COLO668 (cell line): ENCODE results near the gene SH3GL1.

ENCODE experiments used
- DNase-seq: peaks from one replicate; lab custom pipeline; 2025; ENCODE audit not compliant: unreplicated experiment; lab: John Stamatoyannopoulos, UW

The SH3GL1 gene

GRCh38 chr19:4400135-4400936, at the start of gene SH3GL1:
Gene SH3GL1 (minus strand): TSS chr19:4400547. CDS start chr19:4400368, 179 bp downstream.
- DNase-seq = peak; percentile 94

DNA sequence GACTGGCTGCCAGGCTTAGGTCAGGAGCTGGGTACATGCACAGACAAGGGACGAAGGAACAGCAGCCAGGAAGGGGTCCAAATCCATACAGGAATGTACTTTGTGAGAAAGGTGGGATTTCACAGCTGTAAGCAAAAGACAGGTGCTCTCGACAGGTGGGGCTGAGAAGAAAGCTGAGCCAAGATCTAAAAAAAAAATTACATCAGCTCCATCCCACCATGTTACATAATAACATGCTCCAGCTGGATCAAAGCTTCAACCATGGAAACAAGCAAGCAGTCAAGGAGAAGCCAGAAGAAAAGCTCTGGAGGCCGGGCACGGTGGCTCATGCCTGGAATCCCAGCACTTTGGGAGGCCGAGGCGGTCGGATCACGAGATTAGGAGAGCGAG, 49.3 kb upstream of the SH3GL1 start:
- no peak for DNase-seq

- DNase-seq = no peak
Observed at GRCh38 chr19:4449022-4449638, 48.8 kb upstream of the SH3GL1 start.

GRCh38 chr19:4448147-4448985, 48.0 kb upstream of the SH3GL1 start:
- DNase-seq = no peak

GRCh38 chr19:4447327-4448146, 47.2 kb upstream of the SH3GL1 start:
- DNase-seq = no peak

- no peak for DNase-seq
Observed at GRCh38 chr19:4446704-4447200, 46.4 kb upstream of the SH3GL1 start.

DNA sequence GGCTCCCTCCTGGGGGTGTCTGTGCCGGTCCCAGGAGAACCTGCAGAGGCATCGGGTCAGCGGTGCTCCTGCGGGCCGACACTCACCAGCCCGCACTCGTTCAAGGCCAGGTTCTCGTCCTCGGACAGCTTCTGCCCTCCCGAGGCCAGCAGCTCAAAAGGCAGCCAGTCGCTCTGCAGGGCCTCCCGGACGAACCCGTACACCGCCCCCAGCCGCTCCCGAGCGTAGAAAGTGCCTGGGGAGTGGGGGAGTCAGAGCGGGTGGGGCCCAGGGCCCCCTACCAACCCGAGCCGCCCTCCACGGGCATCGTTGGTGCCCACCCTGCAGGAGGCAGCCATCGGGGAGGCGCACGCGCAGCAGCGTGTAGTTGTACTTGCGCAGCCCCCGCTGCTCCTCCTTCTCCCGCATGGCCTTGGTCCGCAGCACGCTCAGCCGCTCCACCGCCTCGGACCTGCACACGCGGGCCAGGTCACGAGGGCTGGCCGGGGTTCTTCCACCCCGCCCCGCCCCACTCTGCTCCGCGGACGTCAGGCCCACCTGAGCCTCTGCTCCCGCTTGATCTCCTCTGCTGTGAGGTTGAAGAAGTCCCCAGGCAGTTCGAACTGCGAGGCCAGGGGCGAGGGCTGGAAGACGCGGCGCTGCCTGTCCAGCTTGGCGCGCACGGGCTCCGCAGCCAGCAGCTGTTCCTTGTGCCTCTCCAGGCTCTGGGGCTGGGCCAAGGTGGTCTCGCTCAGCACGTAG, 45.8 kb upstream of the SH3GL1 start:
- no peak for DNase-seq

GRCh38 chr19:4444765-4445741, 44.7 kb upstream of the SH3GL1 start:
- DNase-seq = no peak

DNA sequence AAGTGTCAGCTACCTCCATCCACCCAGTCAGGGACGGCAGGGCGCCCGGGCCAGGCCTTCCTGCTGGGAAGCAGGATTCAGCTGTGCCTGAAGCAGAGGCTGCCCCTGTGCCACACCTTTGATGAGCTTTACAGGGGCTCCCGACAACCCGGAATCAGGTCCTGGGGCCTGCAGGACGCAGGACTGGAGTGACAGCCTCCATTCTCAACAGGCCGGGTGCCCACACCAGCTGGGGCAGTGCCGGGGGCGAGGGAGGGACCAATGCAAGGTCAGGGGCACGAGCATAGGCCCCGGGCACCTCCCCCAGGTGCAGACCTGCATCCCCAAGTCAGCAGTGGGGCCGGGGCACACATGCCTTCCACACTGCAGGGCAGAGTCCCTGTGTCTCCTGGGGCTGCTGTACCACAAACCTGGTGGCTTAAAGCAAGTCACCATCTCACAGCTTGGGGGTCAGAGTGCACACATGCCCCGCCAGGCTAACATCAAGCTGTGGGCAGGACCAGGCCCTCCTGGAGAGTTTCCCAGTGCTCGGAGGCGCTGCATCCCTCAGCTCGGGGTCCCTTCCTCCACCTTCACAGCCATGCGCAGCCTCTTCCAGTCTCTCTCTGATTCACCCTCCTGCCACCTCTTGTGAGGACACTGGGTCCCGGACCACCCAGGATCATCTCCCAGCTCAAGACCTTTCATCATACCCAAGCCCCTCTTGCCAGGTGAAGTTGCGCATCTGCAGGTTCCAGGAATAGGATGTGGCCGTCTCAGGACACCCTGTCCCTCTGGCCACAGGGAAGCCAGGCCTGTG, 43.8 kb upstream of the SH3GL1 start:
- no peak for DNase-seq

GRCh38 chr19:4443188-4443587, 42.8 kb upstream of the SH3GL1 start:
- DNase-seq = no peak

DNA sequence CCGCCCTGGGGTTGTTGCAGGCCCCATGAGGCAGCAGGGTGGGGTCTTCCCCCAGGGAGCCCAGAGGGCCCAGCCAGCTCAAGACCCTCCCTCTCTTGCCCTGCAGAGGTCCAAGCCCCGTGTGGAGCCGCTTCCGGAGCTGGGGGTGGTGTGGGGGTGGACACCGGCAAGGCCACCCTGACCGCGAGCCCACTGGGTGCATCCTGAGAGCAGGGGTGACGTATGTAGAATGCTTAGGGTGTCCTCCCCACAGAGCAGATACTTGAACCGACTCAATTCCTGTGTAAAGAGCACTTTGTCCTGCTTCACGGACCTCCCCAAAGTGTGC, 42.4 kb upstream of the SH3GL1 start:
- DNase-seq = no peak

- DNase-seq = no peak
Observed at GRCh38 chr19:4441994-4442818, 41.9 kb upstream of the SH3GL1 start.

DNA sequence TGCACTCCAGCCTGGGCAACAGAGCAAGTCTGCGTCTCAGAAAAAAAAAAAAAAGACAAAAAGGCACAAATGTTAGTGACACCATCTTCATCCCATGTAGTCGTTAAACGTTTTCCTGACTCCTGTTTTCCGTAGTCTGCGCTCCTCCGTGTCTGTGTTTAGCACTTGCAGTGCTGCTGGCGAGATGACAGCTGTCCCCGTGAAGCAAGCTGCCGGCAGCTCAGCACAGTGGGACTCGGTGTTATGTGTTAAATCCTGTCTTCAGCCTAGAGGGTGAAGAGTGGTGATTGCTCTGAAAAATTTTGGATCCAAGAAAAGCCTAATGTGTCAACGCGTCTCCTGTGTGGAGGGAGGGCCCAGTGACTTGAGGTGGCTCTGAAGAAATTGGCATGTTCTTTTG, 38.9 kb upstream of the SH3GL1 start:
- no peak for DNase-seq

GRCh38 chr19:4437103-4437502, 36.8 kb upstream of the SH3GL1 start:
- no peak for DNase-seq

- DNase-seq = no peak
Observed at GRCh38 chr19:4436231-4436630, 35.9 kb upstream of the SH3GL1 start.

DNA sequence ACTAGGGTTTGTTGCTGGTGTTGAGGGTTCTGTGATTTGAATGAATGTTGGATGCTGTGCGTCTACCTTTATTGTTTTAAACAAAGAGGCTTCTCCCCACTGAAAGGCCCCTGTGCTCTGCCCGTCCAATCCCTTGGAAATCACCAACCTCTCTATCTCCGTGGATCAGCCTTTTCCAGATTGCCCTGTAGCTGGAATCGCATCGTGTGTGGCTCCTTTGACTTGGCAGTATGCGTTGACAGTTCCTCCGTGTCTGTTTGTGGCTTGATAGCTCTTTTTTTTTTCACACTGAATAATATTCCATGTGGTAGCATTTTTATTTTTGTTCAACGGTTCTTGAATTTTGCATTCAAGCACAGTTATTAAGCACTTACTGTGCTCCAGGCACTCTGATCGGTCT, 34.0 kb upstream of the SH3GL1 start:
- DNase-seq = no peak

DNA sequence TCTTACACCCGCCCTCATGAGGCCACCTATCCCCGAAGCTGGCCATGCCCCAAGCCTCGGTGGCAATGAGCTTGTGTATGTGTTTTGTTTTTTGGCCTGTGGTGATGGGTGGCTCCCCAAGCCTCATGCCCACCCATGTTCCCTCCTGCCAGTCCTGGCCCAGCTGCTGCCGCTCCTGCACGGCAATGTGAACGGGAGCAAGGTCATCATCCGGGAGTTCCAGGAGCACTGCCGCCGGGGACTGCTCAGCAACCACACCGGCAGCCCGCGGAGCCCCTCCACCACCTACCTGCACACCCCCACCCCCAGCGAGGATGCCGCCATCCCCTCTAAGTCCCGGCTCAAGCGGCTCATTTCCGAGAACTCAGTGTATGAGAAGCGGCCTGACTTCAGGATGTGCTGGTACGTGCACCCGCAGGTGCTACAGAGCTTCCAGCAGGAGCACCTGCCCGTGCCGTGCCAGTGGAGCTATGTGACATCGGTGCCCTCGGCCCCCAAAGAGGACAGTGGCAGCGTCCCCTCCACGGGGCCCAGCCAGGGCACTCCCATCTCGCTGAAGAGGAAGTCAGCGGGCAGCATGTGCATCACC, 32.7 kb upstream of the SH3GL1 start:
- no peak for DNase-seq
